ENCODE measurements around the gene HYAL4.

Gene HYAL4

GRCh38 chr7:123864436-123864835, 19.5 kb downstream of the HYAL4 start:
- TF ChIP-seq, protein P1, sequence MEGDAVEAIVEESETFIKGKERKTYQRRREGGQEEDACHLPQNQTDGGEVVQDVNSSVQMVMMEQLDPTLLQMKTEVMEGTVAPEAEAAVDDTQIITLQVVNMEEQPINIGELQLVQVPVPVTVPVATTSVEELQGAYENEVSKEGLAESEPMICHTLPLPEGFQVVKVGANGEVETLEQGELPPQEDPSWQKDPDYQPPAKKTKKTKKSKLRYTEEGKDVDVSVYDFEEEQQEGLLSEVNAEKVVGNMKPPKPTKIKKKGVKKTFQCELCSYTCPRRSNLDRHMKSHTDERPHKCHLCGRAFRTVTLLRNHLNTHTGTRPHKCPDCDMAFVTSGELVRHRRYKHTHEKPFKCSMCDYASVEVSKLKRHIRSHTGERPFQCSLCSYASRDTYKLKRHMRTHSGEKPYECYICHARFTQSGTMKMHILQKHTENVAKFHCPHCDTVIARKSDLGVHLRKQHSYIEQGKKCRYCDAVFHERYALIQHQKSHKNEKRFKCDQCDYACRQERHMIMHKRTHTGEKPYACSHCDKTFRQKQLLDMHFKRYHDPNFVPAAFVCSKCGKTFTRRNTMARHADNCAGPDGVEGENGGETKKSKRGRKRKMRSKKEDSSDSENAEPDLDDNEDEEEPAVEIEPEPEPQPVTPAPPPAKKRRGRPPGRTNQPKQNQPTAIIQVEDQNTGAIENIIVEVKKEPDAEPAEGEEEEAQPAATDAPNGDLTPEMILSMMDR (IDR thresholded peaks at IDR 0.05; ENCODE audit: low read length, missing control alignments) = no peak
- H3K4me3 ChIP-seq (replicated peaks; ENCODE audit: low read depth, low read length) = no peak overlapping the region
- DNase-seq (ENCODE audit: low read depth) = no peak

- TF ChIP-seq, protein P1 (IDR thresholded peaks at IDR 0.05; ENCODE audit: low read length, missing control alignments) = no peak
- H3K4me3 ChIP-seq (replicated peaks; ENCODE audit: low read depth, low read length) = no peak overlapping the region
- DNase-seq (ENCODE audit: low read depth) = peak; percentile 48
Measured at GRCh38 chr7:123864966-123865365, 20.0 kb downstream of the HYAL4 start.

GRCh38 chr7:123865517-123866117, 20.6 kb downstream of the HYAL4 start:
- peak; percentile 85 for DNase-seq (ENCODE audit: low read depth)
- TF ChIP-seq, protein P1 (IDR thresholded peaks at IDR 0.05; ENCODE audit: low read length, missing control alignments) = peak; percentile 66
- H3K4me3 ChIP-seq (replicated peaks; ENCODE audit: low read depth, low read length) = no peak overlapping the region

GRCh38 chr7:123867225-123867624, 22.3 kb downstream of the HYAL4 start:
- DNase-seq (ENCODE audit: low read depth) = peak; percentile 40
- TF ChIP-seq, protein P1 (IDR thresholded peaks at IDR 0.05; ENCODE audit: low read length, missing control alignments) = no peak
- no peak overlapping the region for H3K4me3 ChIP-seq (replicated peaks; ENCODE audit: low read depth, low read length)

- TF ChIP-seq, protein P1 (IDR thresholded peaks at IDR 0.05; ENCODE audit: low read length, missing control alignments) = peak; percentile 64
- H3K4me3 ChIP-seq (replicated peaks; ENCODE audit: low read depth, low read length) = no peak overlapping the region
- peak; percentile 76 for DNase-seq (ENCODE audit: low read depth)
Measured at GRCh38 chr7:123871998-123872867, 27.3 kb downstream of the HYAL4 start.

GRCh38 chr7:123872908-123873307, 27.9 kb downstream of the HYAL4 start:
- no peak overlapping the region for H3K4me3 ChIP-seq (replicated peaks; ENCODE audit: low read depth, low read length)
- no peak for DNase-seq (ENCODE audit: low read depth)
- TF ChIP-seq, protein P1 (IDR thresholded peaks at IDR 0.05; ENCODE audit: low read length, missing control alignments) = no peak
